Measurements from ENCODE around the gene ASB2. TPM values are rescaled to one million over a fixed set of nuclear protein-coding genes. Genes with fewer than 3 reads are reported as not detected.

ASB2 gene
- total RNA-seq, 1 experiment from 2014 or later = not detected

DNA sequence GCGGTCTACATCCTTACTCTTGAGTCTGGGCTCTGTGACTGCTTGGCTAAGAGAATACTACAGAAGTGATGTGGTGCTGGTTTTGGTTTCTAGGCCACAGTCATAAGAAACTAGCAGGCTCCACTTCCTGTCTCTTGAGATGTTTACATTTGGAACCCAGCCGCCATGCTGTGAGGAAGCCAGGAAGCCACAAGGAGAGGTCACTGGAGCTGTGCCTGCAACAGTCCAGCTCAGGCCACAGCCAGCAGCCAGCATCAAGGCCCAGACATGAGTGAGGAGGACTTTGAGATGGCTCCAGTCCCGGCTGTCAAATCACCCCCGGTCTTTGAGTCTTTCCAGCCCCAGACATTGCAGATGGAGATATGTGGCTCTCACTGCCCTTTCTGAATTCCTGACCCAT, 62.1 kb downstream of the ASB2 start:
- ChIA-PET CTCF (no interaction called here), POLR2A (ENCODE audit: low non-redundant PET) (no interaction called here)
- BruUV-seq (replicated peaks) = no TSS peak
- intact Hi-C loops (cut with micrococcal nuclease; ENCODE audit: unreplicated experiment) = no loop called here
- TF ChIP-seq EZH2 (IDR thresholded peaks at IDR 0.05; ENCODE audit: borderline replicate concordance, low read depth, low read length, poor library complexity, severe bottlenecking) = no peak
- TF ChIP-seq, protein P1, sequence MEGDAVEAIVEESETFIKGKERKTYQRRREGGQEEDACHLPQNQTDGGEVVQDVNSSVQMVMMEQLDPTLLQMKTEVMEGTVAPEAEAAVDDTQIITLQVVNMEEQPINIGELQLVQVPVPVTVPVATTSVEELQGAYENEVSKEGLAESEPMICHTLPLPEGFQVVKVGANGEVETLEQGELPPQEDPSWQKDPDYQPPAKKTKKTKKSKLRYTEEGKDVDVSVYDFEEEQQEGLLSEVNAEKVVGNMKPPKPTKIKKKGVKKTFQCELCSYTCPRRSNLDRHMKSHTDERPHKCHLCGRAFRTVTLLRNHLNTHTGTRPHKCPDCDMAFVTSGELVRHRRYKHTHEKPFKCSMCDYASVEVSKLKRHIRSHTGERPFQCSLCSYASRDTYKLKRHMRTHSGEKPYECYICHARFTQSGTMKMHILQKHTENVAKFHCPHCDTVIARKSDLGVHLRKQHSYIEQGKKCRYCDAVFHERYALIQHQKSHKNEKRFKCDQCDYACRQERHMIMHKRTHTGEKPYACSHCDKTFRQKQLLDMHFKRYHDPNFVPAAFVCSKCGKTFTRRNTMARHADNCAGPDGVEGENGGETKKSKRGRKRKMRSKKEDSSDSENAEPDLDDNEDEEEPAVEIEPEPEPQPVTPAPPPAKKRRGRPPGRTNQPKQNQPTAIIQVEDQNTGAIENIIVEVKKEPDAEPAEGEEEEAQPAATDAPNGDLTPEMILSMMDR (conservative IDR thresholded peaks at IDR 0.05; ENCODE audit: low read depth, low read length) = no peak
- Histone ChIP-seq H3K9me3 (ENCODE audit: low read depth, low read length, poor library complexity, severe bottlenecking) (no peaks in the 10 kb centered on the region), H3K27me3 (replicated peaks; ENCODE audit: insufficient read depth, low read depth, low read length, poor library complexity) (no peaks in the 10 kb centered on the region), H3K4me3 (ENCODE audit: low read depth, low read length, poor library complexity, severe bottlenecking) (no peak overlapping the region), H3K36me3 (ENCODE audit: insufficient read depth, low read length, poor library complexity, severe bottlenecking) (no peaks in the 10 kb centered on the region), H3K27ac (ENCODE audit: low read depth, low read length, poor library complexity, severe bottlenecking) (no peak overlapping the region), H3K4me1 (ENCODE audit: insufficient read depth, low read length, poor library complexity, severe bottlenecking) (no peaks in the 10 kb centered on the region)
- DNase-seq (ENCODE audit: low spot score) = no peak

DNA sequence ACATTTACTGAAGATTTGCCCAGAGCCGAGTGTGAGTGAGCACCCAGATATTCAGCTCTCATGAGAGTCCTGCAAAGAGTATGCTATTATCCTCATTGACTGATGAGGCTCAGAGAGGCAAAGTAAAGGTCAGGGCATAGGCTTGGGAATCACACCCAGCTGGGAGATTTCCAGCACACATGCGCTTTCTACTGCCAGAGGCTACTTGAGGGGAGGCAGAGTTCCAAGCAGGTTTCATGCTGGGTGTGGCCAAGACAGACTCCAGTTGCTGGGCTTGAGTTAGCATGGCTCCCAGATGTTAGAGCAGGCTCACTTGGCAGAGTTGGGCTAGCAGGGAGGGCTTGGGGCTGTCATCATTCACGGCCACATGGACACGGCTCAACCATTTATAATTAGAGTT, 63.6 kb downstream of the ASB2 start:
- POLR2A ChIA-PET (ENCODE audit: low non-redundant PET) = no interaction called here
- TF ChIP-seq EZH2 (IDR thresholded peaks at IDR 0.05; ENCODE audit: borderline replicate concordance, low read depth, low read length, poor library complexity, severe bottlenecking) = no peak
- TF ChIP-seq, protein P1 (conservative IDR thresholded peaks at IDR 0.05; ENCODE audit: low read depth, low read length) = no peak
- Histone ChIP-seq H3K27ac (ENCODE audit: low read depth, low read length, poor library complexity, severe bottlenecking) (no peak overlapping the region), H3K36me3 (ENCODE audit: insufficient read depth, low read length, poor library complexity, severe bottlenecking) (no peaks in the 10 kb centered on the region), H3K4me1 (ENCODE audit: insufficient read depth, low read length, poor library complexity, severe bottlenecking) (no peaks in the 10 kb centered on the region), H3K9me3 (ENCODE audit: low read depth, low read length, poor library complexity, severe bottlenecking) (no peaks in the 10 kb centered on the region), H3K27me3 (replicated peaks; ENCODE audit: insufficient read depth, low read depth, low read length, poor library complexity) (no peaks in the 10 kb centered on the region), H3K4me3 (ENCODE audit: low read depth, low read length, poor library complexity, severe bottlenecking) (no peak overlapping the region)
- DNase-seq (ENCODE audit: low spot score) = no peak
- intact Hi-C loops (cut with micrococcal nuclease; ENCODE audit: unreplicated experiment) = no loop called here
- BruUV-seq (replicated peaks) = no TSS peak
- CTCF ChIA-PET = no interaction called here

- Histone ChIP-seq H3K27me3 (replicated peaks; ENCODE audit: insufficient read depth, low read depth, low read length, poor library complexity) (no peaks in the 10 kb centered on the region), H3K27ac (ENCODE audit: low read depth, low read length, poor library complexity, severe bottlenecking) (no peak overlapping the region), H3K4me3 (ENCODE audit: low read depth, low read length, poor library complexity, severe bottlenecking) (no peak overlapping the region), H3K9me3 (ENCODE audit: low read depth, low read length, poor library complexity, severe bottlenecking) (no peaks in the 10 kb centered on the region), H3K4me1 (ENCODE audit: insufficient read depth, low read length, poor library complexity, severe bottlenecking) (no peaks in the 10 kb centered on the region), H3K36me3 (ENCODE audit: insufficient read depth, low read length, poor library complexity, severe bottlenecking) (no peaks in the 10 kb centered on the region)
- intact Hi-C loops (cut with micrococcal nuclease; ENCODE audit: unreplicated experiment) = no loop called here
- ChIA-PET CTCF (interaction anchor here (0.6 kb wide), 1 partner anchor 1313 kb away, joined by 5 read pairs; no protein-coding TSS in a partner anchor), POLR2A (ENCODE audit: low non-redundant PET) (no interaction called here)
- no peak for TF ChIP-seq EZH2 (IDR thresholded peaks at IDR 0.05; ENCODE audit: borderline replicate concordance, low read depth, low read length, poor library complexity, severe bottlenecking)
- TF ChIP-seq, protein P1 (conservative IDR thresholded peaks at IDR 0.05; ENCODE audit: low read depth, low read length) = no peak
- no peak for DNase-seq (ENCODE audit: low spot score)
- no TSS peak for BruUV-seq (replicated peaks)
These were observed 64.3 kb downstream of the ASB2 start for GRCh38 chr14:93911975-93912615.

Data from A673 (cell line).